Right renal pelvis (tissue), 4 donors: Measurements from ENCODE around the gene LMCD1. TPM values are rescaled to one million over a fixed set of nuclear protein-coding genes. Genes with fewer than 3 reads are reported as not detected.

ENCODE experiments used
- DNase-seq, 4 donors: peaks; one replicate each; pipeline ENCODE4 v3.0.0-alpha.2; 2013; ENCODE audit warnings: low read depth in 4 of 4, low spot score in 3 of 4, missing footprints in 1 of 4
- polyA plus RNA-seq, 4 donors: library from polyadenylated mRNA; unstranded; fragments of 120-200 nt; gene quantifications; one replicate each; pipeline ENCODE4 v1.2.1, GENCODE V29; 2013; ENCODE audit not compliant: insufficient read length in 4 of 4

The LMCD1 gene
- polyA plus RNA-seq, 4 donors: 30.1 to 35.0 (median 31.9) TPM

- no peak for DNase-seq
These were observed 2.4 kb downstream of the LMCD1 start for GRCh38 chr3:8503871-8504610.

DNA sequence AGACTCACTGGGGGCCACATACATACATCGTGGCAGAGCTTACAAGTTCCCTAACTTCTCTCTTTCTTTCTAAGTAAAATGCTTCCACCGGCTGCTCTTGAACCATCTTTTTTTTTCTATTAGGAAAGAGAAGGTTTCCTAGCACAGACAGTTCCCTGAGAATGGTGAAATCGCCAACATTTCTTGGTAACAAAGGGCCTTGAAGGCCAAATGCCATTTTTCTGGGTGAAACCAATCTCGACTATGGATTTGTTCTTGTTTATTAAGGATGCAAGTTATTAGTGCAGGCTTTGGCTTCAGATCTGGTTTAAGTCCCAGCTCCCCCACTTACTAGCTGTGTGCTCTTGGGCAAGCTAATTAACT lies 3.0 kb downstream of the LMCD1 start:
- DNase-seq: no peak

DNA sequence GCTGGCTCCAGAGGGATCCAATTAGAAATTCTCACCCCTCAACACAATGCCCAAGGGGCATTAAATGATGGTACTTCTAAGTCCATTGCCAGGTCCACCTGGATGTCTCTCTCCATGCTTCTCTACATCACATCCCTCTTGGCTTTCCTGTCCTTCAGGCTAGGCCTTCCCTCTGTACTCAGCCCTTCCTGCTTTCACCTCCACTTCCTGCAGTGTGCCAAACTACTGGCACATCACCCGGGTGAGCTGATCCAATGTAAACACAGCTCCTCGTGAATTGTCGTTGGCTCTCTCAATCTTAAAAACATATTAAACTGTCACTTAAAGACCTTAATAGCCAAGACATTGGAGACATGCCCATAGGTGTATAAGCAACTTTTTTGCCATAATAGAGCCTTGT lies 4.0 kb downstream of the LMCD1 start:
- no peak for DNase-seq

- no peak for DNase-seq
These were observed 5.0 kb downstream of the LMCD1 start for GRCh38 chr3:8506571-8507061.

DNA sequence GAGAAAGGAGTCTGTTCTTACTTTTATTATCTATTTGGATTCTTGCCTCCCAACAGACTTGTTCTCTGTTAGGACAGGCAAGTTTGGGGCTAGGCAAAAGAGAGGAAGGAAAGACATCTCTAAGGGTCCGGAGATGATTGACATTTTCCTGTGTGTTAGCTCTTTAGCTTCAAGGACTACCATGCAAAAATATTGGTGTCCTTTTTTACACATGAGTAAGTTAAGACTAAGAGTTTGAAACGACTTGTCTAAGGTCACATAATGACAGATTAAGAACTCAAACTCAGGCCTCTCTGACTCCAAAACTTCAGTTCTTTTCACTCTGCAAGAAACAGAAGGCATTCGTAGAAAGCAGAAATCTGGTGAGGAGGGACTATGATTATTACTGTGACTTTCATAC lies 5.9 kb downstream of the LMCD1 start:
- DNase-seq: no peak

GRCh38 chr3:8509961-8510360 lies 8.3 kb downstream of the LMCD1 start:
- DNase-seq: no peak

- DNase-seq: no peak
These were observed 10.6 kb downstream of the LMCD1 start for GRCh38 chr3:8512234-8512633.

- DNase-seq: no peak
These were observed 14.5 kb downstream of the LMCD1 start for GRCh38 chr3:8516047-8516661.

DNA sequence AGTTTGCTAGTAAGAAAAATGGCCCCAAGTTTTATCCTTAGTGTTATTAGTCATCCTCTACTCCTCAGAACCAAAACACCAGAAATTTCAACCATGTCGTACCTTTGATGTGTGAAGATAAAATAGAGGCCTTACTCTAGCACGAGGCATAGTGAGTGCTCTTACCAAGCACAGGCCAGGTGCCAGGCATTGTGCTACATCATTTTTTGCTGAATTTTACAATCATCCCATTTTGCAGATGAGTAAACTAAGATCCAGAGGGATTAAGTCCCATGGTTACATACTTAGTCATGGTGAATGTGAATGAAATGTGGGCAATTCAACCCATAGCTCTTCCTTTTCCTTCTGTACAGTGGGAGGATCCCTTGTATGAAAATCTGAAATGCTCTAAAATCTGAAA lies 15.2 kb downstream of the LMCD1 start:
- no peak for DNase-seq

DNA sequence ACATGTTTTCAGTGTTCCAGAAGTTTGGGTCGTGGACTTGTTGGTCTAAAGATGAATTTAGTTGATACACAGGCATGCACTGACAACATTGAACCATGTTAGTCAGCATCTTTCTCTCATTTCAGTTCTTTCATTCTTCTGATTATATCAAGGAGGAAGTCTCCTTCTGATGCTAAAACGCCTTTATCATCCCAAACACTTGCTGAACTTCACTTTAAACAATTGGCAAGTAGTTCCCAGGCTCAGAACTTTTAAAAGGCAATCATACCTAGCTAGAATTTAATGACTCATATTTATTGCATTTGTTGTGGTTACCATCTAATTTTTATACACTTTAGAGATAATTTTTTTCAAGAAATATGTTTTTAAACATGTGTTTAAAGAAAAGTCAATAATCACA lies 15.9 kb downstream of the LMCD1 start:
- DNase-seq: no peak

- DNase-seq: no peak
These were observed 16.5 kb downstream of the LMCD1 start for GRCh38 chr3:8518138-8518537.

GRCh38 chr3:8519156-8519555 lies 17.5 kb downstream of the LMCD1 start:
- no peak for DNase-seq

DNA sequence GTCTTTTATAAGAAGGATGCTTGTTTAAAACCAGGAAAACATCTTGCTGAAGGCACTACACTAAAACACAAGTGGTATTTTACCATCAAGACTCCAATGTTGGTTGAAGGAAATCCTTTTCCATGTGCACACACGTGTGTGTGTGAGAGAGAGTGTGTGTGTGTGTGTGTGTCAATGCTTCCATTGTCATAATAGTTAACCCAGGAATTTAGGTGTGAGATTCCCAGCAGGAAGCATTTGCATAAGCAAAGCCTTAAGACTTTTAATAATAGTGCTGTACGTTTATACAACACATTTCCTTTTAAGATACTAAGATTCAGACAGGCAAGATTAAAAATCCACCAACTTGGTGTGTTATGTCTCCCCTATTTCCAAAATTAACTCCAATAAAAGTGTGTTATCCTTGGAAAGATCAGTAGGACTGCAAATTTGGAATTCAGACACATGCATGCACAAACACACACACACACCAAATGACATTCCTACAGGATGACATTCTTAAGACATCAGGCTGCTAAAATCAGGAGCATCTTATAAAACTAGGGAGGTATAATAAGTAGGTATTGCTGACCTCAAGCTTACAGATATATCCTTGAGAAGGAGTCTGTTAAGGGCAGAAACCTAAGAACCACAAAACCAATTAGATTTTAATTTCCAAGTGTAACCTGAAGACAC lies 18.3 kb downstream of the LMCD1 start:
- no peak for DNase-seq

- no peak for DNase-seq
These were observed 19.3 kb downstream of the LMCD1 start for GRCh38 chr3:8520816-8521403.

DNA sequence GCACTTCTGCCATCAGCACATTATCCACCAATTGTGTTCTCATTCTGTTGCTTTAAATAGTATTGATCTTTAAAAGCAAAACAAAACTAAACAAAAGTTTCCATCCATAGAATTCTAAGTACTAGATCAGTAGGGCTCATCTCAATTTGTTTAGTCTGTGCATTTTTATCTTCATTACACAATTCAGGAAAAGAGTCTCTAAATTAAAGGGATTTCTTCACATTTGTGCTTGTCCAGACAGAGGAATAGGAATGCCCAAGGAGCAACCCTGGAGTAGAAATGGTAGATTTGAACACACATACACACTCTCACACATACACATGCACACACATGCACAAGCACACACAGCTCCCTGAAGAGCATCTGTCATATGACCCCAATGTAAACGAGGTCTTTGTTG lies 21.4 kb downstream of the LMCD1 start:
- no peak for DNase-seq

GRCh38 chr3:8524249-8524648 lies 22.6 kb downstream of the LMCD1 start:
- DNase-seq: no peak

DNA sequence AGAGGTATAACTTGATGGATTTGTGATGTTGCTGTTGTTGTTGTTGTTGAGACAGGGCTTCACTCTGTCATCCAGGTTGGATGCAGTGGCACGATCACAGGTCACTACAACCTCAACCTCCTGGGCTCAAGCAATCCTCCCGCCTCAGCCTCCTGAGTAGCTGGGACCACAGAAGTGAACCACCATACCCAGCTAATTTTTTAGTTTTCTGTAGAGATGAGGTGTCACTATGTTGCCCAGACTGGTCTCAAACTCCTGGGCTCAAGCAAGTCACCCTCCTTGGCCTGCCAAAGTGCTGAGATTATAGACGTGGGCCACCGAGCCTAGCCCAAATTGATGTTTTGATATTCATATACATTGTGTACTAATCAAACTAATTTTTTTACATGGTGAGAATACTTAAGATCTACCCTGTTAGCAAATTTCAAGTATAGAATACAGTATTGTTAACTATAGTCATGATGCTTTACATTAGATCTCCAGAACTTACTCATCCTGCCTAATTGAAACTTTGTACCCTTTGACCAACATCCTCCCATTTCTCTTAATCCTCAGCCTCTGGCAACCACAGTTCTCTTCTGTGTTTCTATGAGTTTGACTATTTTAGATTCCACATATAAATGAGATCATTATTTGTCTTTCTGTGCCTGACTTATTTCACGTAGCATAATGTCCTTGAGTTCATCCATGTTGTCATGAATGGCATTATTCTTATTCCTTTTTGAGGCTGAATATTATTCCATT lies 23.2 kb downstream of the LMCD1 start:
- no peak for DNase-seq

DNA sequence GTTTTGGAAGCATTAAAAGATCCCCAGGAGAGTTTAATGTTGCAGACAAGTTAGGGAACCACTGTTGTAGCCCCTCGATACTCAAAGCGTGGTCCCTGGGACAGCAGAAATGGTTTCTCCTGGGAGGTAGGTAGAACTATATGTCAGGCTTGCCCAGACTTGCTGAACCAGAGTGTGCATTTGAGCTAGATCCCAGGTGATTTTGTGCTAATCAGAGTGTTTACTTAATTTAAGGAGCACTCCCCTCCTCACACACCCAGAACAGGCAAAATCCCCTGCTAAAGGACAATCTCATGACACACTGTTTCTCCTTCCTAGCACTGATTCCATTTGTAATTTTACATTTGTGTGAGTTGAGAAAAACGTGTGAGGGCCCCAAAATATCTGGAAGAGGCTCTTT lies 24.3 kb downstream of the LMCD1 start:
- no peak for DNase-seq

DNA sequence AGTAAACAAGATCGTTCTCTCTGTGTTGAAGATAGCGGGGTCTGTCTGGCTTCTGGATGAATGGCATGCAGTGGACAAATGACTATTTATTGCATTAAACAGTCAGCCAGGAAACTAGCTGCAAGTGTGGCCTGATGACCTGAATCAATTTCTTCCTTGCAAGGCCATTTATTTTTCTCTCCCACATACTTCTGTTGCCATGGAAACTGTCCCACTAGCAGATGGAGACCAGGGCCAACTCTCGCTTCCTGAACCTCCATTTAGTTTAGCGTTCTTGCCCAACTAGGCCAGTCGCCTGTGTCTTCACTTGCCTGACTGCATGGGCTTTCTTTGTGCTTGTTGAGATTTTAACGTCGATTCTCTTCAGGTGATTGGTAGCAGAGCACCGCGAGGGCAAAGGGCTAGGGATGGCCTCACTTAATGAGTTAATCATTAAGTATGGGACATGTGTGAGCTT lies 27.6 kb downstream of the LMCD1 start:
- DNase-seq: peak; percentile 38 to 69 (median 45)

- no peak for DNase-seq
These were observed 28.3 kb downstream of the LMCD1 start for GRCh38 chr3:8529738-8530525.
